GM06990 (cell line): ENCODE data around the gene FHIT.

ENCODE experiments used
- DNase-seq: peaks from one replicate; pipeline ENCODE4 v3.0.0-alpha.2; 2011; ENCODE audit not compliant: insufficient read length; ENCODE audit errors: extremely low read depth
- H3K27me3 ChIP-seq: replicated peaks from 2 replicates; pipeline ENCODE4 v1.6.0; 2011; ENCODE audit warnings: low read length; ENCODE audit not compliant: control insufficient read depth, insufficient read depth
- H3K36me3 ChIP-seq: 2 replicates; pipeline ENCODE4 v1.5.1; 2011; ENCODE audit warnings: low read length; ENCODE audit not compliant: control insufficient read depth, insufficient read depth
- H3K4me3 ChIP-seq: replicated peaks from 2 replicates; pipeline ENCODE4 v1.5.1; 2011; ENCODE audit warnings: low read depth, mild to moderate bottlenecking, control low read depth, low read length
- CTCF ChIP-seq: IDR thresholded peaks from 2 replicates; pipeline ENCODE4 v1.5.1; 2011; ENCODE audit warnings: low read length, control low read depth, mild to moderate bottlenecking, inconsistent platforms; ENCODE audit not compliant: insufficient read depth, poor library complexity, severe bottlenecking

Gene FHIT

GRCh38 chr3:60456180-60456579 lies 795.1 kb downstream of the FHIT start:
- TF ChIP-seq CTCF = no peak
- Histone ChIP-seq H3K36me3 (no peaks in the 10 kb centered on the region), H3K27me3 (no peaks in the 10 kb centered on the region), H3K4me3 (no peak overlapping the region)
- DNase-seq = no peak

GRCh38 chr3:60453326-60453725 lies 797.9 kb downstream of the FHIT start:
- no peaks in the 10 kb centered on the region for H3K27me3 ChIP-seq
- H3K36me3 ChIP-seq = no peaks in the 10 kb centered on the region
- TF ChIP-seq CTCF = no peak
- no peak overlapping the region for H3K4me3 ChIP-seq
- DNase-seq = no peak

GRCh38 chr3:60448696-60449095 lies 802.6 kb downstream of the FHIT start:
- Histone ChIP-seq H3K36me3 (no peaks in the 10 kb centered on the region), H3K27me3 (no peaks in the 10 kb centered on the region), H3K4me3 (no peak overlapping the region)
- TF ChIP-seq CTCF = no peak
- no peak for DNase-seq

GRCh38 chr3:60445446-60445845 lies 805.8 kb downstream of the FHIT start:
- no peak for TF ChIP-seq CTCF
- no peak for DNase-seq
- Histone ChIP-seq H3K36me3 (no peaks in the 10 kb centered on the region), H3K27me3 (no peaks in the 10 kb centered on the region), H3K4me3 (no peak overlapping the region)

GRCh38 chr3:60444898-60445437 lies 806.3 kb downstream of the FHIT start:
- Histone ChIP-seq H3K36me3 (no peaks in the 10 kb centered on the region), H3K4me3 (no peak overlapping the region), H3K27me3 (no peaks in the 10 kb centered on the region)
- no peak for DNase-seq
- TF ChIP-seq CTCF = no peak

- Histone ChIP-seq H3K27me3 (no peaks in the 10 kb centered on the region), H3K36me3 (no peaks in the 10 kb centered on the region), H3K4me3 (no peak overlapping the region)
- TF ChIP-seq CTCF = no peak
- no peak for DNase-seq
Measured at GRCh38 chr3:60440869-60441268, 810.4 kb downstream of the FHIT start.
